Mesodermal cell (in vitro differentiated cells): ENCODE results near the gene RFX4.

ENCODE experiments used
- H3K27ac ChIP-seq: 2 replicates; pipeline ENCODE4 v1.7.0; 2013; ENCODE audit warnings: mild to moderate bottlenecking, low read depth, low read length, moderate library complexity; ENCODE audit not compliant: severe bottlenecking
- H3K36me3 ChIP-seq: 2 replicates; pipeline ENCODE4 v1.7.1; 2013; ENCODE audit warnings: mild to moderate bottlenecking, low read length, moderate library complexity; ENCODE audit not compliant: control insufficient read depth, insufficient read depth
- H3K4me1 ChIP-seq: one replicate; pipeline ENCODE4 v1.7.1; 2013; ENCODE audit warnings: mild to moderate bottlenecking, low read length; ENCODE audit not compliant: insufficient read depth, control insufficient read depth, poor library complexity, severe bottlenecking
- H3K4me3 ChIP-seq: 2 replicates; pipeline ENCODE4 v1.7.0; 2013; ENCODE audit warnings: low read length, control low read depth, mild to moderate bottlenecking; ENCODE audit not compliant: insufficient read depth, poor library complexity, severe bottlenecking; ENCODE audit errors: extremely low read depth
- H3K9me3 ChIP-seq: 2 replicates; pipeline ENCODE4 v1.7.1; 2013; ENCODE audit warnings: mild to moderate bottlenecking, low read length, moderate library complexity; ENCODE audit not compliant: control insufficient read depth
- WGBS, 2 experiments: methylation state at CpG; one replicate each; pipeline ENCODE4 v1.1.5; 2013; ENCODE audit warnings: missing lambda C conversion rate in 2 of 2; ENCODE audit not compliant: insufficient coverage in 2 of 2; 5-methylcytosine and 5-hydroxymethylcytosine counted together

Gene RFX4

GRCh38 chr12:106764220-106764619, 181.4 kb downstream of the RFX4 start:
- Histone ChIP-seq H3K4me1 (peaks cover 22% of the 10 kb centered on the region), H3K36me3 (no peaks in the 10 kb centered on the region), H3K4me3 (no peak overlapping the region), H3K9me3 (no peaks in the 10 kb centered on the region), H3K27ac (no peak overlapping the region)

DNA sequence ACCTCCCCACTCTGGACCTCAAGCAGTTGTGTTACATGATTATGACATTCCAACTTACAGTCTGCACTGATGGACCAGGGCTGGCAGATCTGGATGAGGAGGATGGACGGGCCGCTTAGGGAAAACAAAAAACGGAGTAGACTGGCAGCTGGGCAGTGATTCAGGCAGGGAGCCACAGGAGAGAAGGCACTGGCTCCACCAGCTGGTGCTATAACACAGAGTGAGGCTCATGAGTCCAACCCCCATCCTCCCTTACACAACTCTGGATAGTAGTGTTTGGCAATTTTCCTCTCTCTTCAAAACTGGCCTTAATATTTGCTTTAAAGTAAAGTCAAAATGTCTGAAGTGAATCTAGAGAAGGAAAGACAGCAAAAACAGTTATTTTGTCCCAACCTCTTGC, 181.9 kb downstream of the RFX4 start:
- no peak overlapping the region for H3K4me3 ChIP-seq
- no peaks in the 10 kb centered on the region for H3K36me3 ChIP-seq
- H3K4me1 ChIP-seq: peaks cover 24% of the 10 kb centered on the region
- H3K9me3 ChIP-seq: no peaks in the 10 kb centered on the region
- 100% methylated on average over 3 of the region's 3 CpGs; no CpG with 5 or more reads in 1 of the 2 experiments for WGBS, 2 experiments
- no peak overlapping the region for H3K27ac ChIP-seq

DNA sequence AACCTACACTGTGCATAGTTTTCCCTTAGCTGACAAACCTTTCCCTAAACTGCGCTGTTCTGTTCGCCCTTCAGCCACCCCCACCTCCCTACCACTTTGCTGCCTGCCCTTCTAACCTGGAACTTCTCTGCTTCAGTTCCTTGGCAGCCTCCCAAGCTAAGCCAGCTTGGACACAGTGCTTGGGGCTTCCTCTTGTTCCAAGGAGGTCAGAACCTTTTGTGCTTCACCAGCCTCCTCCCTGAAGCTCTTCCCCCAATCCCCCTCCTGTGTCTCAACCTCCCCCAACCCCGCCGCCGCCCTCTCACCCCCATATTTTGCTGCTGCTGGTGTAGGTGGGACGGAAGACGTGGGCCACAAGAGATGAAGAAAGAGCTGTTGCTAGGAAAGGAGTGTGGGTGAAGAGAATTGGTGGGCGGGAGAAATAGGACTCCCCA, 183.6 kb downstream of the RFX4 start:
- 92 to 100% methylated on average over 2 of the region's 8 CpGs for WGBS, 2 experiments
- no peaks in the 10 kb centered on the region for H3K36me3 ChIP-seq
- H3K9me3 ChIP-seq: no peaks in the 10 kb centered on the region
- H3K27ac ChIP-seq: no peak overlapping the region
- H3K4me3 ChIP-seq: no peak overlapping the region
- peaks cover 30% of the 10 kb centered on the region for H3K4me1 ChIP-seq

GRCh38 chr12:106767206-106767605, 184.4 kb downstream of the RFX4 start:
- H3K36me3 ChIP-seq: no peaks in the 10 kb centered on the region
- no peak overlapping the region for H3K4me3 ChIP-seq
- H3K27ac ChIP-seq: peak overlapping the region; percentile 85
- no peaks in the 10 kb centered on the region for H3K9me3 ChIP-seq
- peaks cover 31% of the 10 kb centered on the region for H3K4me1 ChIP-seq
- 64 to 80% methylated on average over 1 of the region's 2 CpGs for WGBS, 2 experiments

DNA sequence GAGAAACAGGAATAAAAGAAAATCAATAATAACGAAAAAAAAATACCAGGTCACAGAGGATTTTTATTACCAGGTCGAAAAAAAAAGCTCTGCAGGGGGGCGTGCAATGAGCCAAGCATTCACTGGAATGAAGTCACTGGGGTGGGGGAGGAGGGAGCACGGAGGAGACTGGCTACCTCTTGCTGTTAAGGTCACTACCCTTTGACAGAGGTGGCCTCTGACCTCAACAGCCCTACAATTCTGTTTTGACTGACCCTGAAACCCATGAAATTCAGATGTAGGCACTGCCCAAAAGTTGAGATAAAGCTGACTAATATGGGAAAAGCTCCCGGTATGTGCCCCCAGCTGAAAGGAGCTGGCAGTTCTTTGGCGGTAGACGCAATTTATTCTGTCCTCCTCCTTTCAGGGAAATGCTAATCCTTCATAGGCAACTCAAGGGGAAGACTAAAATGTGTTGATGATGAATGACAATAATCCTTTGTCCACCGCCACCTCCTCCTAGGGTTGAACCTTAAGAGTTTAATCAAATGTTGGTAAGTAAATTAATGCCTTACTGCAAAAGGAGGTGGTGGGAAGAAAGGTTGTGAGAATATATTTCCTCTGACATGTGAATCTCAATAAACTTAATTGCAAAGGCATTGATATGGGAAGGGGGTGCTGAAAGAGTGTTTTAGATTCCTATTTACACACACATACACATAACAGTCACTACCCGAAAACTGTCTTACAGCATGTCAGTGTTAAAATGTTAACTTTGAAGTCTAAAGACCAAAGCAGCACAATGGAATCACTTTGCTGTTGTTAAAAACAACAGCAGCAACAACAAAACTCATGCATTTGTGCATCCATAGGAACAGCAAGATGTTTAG, 185.4 kb downstream of the RFX4 start:
- Histone ChIP-seq H3K36me3 (no peaks in the 10 kb centered on the region), H3K4me3 (no peak overlapping the region), H3K4me1 (peaks cover 31% of the 10 kb centered on the region), H3K9me3 (peaks cover 3% of the 10 kb centered on the region), H3K27ac (peak overlapping the region; percentile 85)
- WGBS, 2 experiments: 5 to 20% methylated on average over 4 of the region's 9 CpGs

DNA sequence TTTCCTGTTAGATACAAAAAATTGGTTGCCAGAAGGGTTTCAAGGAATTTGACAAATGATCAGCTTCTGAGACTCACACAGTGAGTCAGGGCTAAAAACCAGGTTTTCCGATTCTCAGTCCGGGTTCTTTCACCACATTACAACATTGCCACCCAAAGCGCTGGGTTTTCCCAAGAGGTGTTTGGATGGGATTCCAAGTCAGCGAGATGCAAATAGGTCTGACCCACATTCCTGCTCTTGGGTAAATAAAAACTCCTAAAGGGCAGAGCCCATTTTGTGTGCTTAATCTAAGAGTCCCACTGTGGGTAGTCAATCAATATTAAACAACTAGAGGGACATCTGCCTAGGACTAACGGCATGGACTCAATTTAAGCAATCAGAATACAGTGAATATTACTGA, 186.3 kb downstream of the RFX4 start:
- Histone ChIP-seq H3K36me3 (no peaks in the 10 kb centered on the region), H3K27ac (peak overlapping the region; percentile 85), H3K4me1 (peaks cover 31% of the 10 kb centered on the region), H3K4me3 (no peak overlapping the region), H3K9me3 (peaks cover 5% of the 10 kb centered on the region)
- WGBS, 2 experiments: 40% methylated on average over 1 of the region's 5 CpGs; no CpG with 5 or more reads in 1 of the 2 experiments

GRCh38 chr12:106769546-106769945, 186.7 kb downstream of the RFX4 start:
- H3K27ac ChIP-seq: peak overlapping the region; percentile 85
- 69 to 88% methylated on average over 4 to 5 of the region's 6 CpGs for WGBS, 2 experiments
- H3K4me1 ChIP-seq: peaks cover 31% of the 10 kb centered on the region
- peaks cover 5% of the 10 kb centered on the region for H3K9me3 ChIP-seq
- H3K36me3 ChIP-seq: no peaks in the 10 kb centered on the region
- H3K4me3 ChIP-seq: no peak overlapping the region

DNA sequence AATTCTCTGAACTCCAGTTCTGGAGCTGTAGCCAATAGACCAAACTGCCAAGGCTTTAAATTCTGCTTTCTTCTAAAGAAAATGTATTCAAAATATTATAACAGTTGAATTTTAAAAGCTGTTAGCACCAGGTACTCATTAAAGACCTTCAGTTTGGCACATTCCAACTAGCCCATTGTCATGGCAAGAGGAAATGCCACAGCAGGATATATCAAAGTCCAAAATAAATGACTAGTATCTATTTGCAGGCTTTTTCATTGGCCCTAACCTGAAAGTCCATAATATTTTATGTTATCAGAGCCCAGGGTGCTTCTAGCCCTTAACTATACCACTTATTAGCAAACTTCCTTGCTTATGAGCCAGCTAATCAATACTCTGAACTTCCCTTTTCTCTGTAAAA, 188.6 kb downstream of the RFX4 start:
- H3K4me1 ChIP-seq: peaks cover 31% of the 10 kb centered on the region
- no peak overlapping the region for H3K27ac ChIP-seq
- H3K9me3 ChIP-seq: peaks cover 5% of the 10 kb centered on the region
- H3K4me3 ChIP-seq: no peak overlapping the region
- peaks cover 3% of the 10 kb centered on the region for H3K36me3 ChIP-seq

DNA sequence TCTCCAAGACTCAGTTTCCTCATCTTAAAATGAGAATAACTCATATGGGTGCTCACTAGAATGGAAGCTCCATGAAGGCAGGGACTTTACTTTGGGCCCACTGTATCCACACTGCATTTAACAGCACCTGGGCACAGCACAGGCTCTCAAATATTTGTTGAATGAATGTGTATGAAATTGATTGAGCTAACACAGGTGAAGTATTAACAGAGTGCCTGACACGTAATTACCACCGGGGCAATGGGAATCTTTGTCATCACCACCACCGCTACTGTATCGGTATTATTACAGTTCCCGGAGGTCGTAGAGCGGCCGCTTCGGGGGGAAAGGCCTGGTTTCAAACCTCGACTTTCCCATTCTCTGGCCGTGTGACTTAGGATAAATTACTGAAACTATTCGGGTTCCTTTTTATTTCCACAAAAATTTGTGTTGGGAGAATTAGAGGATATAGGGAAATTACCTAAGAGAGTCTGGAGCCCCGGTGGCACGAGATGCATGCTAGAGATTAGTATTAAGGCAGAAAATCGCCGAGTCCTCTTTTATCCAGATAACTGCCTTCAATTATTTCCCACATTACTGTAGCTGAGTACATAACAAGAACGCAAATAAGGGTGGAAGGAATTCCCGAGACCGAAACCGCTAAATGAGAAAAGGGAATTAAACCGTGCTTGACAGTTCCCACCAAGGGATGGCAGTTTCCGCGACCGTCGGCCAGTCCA, 190.6 kb downstream of the RFX4 start:
- Histone ChIP-seq H3K9me3 (peaks cover 5% of the 10 kb centered on the region), H3K36me3 (peaks cover 3% of the 10 kb centered on the region)
- WGBS, 2 experiments: 59 to 62% methylated on average over 19 to 20 of the region's 25 CpGs

GRCh38 chr12:106774005-106774807, 191.4 kb downstream of the RFX4 start, which contains the start of gene RIC8B:
TSS of gene RIC8B (plus strand) at chr12:106774682. CDS start at chr12:106774746, 64 bp downstream.
- Histone ChIP-seq H3K9me3 (peaks cover 5% of the 10 kb centered on the region), H3K4me1 (peaks cover 9% of the 10 kb centered on the region), H3K36me3 (peaks cover 3% of the 10 kb centered on the region), H3K4me3 (peak within 1 kb of the TSS; percentile 76), H3K27ac (peak within 1 kb of the TSS; percentile 99)
- WGBS, 2 experiments: 0 to 1% methylated on average over 50 to 60 of the region's 66 CpGs

More for the DNA sequence above, 190.6 kb downstream of the RFX4 start:
- Histone ChIP-seq H3K4me3 (peak overlapping the region; percentile 76), H3K4me1 (peaks cover 16% of the 10 kb centered on the region), H3K27ac (peak overlapping the region; percentile 99)
